ENCODE measurements around the gene AOPEP.

DNA sequence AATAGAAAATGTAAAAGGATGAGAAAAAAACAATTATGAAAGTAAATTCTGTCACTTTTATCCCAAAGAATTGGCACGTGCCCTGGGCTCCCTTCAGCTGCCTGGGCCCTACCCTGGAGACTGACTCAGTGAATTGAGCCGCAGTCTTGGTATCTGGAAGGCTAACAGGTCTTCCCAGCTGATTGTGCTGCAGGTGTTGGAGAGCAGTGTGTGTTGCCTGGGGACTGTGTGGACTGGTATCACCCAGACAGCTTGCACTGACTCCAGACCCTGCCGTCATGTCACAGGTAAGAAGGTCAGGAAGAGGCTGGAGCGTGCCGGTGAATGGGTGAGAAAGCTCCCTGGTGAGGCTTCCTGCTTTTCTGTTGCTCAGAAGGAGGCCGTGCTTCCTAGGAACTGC lies 83.3 kb downstream of the AOPEP start:
- TF ChIP-seq, protein P1, sequence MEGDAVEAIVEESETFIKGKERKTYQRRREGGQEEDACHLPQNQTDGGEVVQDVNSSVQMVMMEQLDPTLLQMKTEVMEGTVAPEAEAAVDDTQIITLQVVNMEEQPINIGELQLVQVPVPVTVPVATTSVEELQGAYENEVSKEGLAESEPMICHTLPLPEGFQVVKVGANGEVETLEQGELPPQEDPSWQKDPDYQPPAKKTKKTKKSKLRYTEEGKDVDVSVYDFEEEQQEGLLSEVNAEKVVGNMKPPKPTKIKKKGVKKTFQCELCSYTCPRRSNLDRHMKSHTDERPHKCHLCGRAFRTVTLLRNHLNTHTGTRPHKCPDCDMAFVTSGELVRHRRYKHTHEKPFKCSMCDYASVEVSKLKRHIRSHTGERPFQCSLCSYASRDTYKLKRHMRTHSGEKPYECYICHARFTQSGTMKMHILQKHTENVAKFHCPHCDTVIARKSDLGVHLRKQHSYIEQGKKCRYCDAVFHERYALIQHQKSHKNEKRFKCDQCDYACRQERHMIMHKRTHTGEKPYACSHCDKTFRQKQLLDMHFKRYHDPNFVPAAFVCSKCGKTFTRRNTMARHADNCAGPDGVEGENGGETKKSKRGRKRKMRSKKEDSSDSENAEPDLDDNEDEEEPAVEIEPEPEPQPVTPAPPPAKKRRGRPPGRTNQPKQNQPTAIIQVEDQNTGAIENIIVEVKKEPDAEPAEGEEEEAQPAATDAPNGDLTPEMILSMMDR (IDR thresholded peaks at IDR 0.05 in 4 of 5, conservative IDR thresholded peaks at IDR 0.05 in 1 of 5), result no peak
- no peak for TF ChIP-seq POLR2A (IDR thresholded peaks at IDR 0.05)
